Muscle layer of duodenum (tissue), 2 donors: ENCODE measurements around the gene TLE4.
"Not testable (repeated sequence)": the region's sequence is repeated elsewhere in the genome, so short reads cannot be mapped to it uniquely, and the experiment has no call there.

ENCODE experiments used
- H3K27ac ChIP-seq: one replicate; pipeline ENCODE4 v1.7.0; 2013; ENCODE audit warnings: mild to moderate bottlenecking, low read length
- H3K27me3 ChIP-seq: one replicate; pipeline ENCODE4 v1.7.0; 2013; ENCODE audit warnings: low read depth, mild to moderate bottlenecking, control low read depth, low read length
- H3K36me3 ChIP-seq, 2 donors: one replicate each; pipeline ENCODE4 v1.7.0; 2013; ENCODE audit warnings: low read length in 2 of 2, control low read depth in 1 of 2, mild to moderate bottlenecking in 1 of 2; ENCODE audit not compliant: insufficient read depth in 2 of 2, control insufficient read depth in 1 of 2
- H3K4me1 ChIP-seq, 2 donors: one replicate each; pipeline ENCODE4 v1.7.0; 2013; ENCODE audit warnings: low read length in 2 of 2, mild to moderate bottlenecking in 2 of 2, control low read depth in 1 of 2, moderate library complexity in 1 of 2; ENCODE audit not compliant: insufficient read depth in 2 of 2, control insufficient read depth in 1 of 2
- H3K4me3 ChIP-seq, 2 donors: one replicate each; pipeline ENCODE4 v1.7.0; 2013; ENCODE audit warnings: low read length in 2 of 2, low read depth in 1 of 2, mild to moderate bottlenecking in 1 of 2
- H3K9me3 ChIP-seq, 2 donors: one replicate each; pipeline ENCODE4 v1.7.0; 2013; ENCODE audit warnings: low read length in 2 of 2, control low read depth in 1 of 2, mild to moderate bottlenecking in 1 of 2; ENCODE audit not compliant: control insufficient read depth in 1 of 2
- donor health status: healthy.

TLE4 gene

GRCh38 chr9:79642671-79643070 is 70.9 kb downstream of the TLE4 start:
- Histone ChIP-seq H3K36me3 (peaks cover 0 to 11% of the 10 kb centered on the region in 2 donors), H3K27me3 (no peaks in the 10 kb centered on the region), H3K27ac (no peak overlapping the region), H3K4me1 (peaks cover 0 to 4% of the 10 kb centered on the region in 2 donors), H3K9me3 (no peaks in the 10 kb centered on the region), H3K4me3 (no peak overlapping the region)

GRCh38 chr9:79644048-79644447 is 72.3 kb downstream of the TLE4 start:
- Histone ChIP-seq H3K4me3 (no peak overlapping the region), H3K4me1 (peaks cover 0 to 4% of the 10 kb centered on the region in 2 donors), H3K27ac (no peak overlapping the region), H3K27me3 (no peaks in the 10 kb centered on the region), H3K36me3 (peaks cover 0 to 11% of the 10 kb centered on the region in 2 donors), H3K9me3 (no peaks in the 10 kb centered on the region)

- H3K9me3 ChIP-seq: no peaks in the 10 kb centered on the region
- peaks cover 0 to 11% of the 10 kb centered on the region in 2 donors for H3K36me3 ChIP-seq
- H3K4me1 ChIP-seq: peaks cover 0 to 4% of the 10 kb centered on the region in 2 donors
- H3K27me3 ChIP-seq: no peaks in the 10 kb centered on the region
- H3K27ac ChIP-seq: no peak overlapping the region
- H3K4me3 ChIP-seq: no peak overlapping the region
Observed at GRCh38 chr9:79644601-79645000, 72.8 kb downstream of the TLE4 start.

- Histone ChIP-seq H3K4me1 (peaks cover 0 to 4% of the 10 kb centered on the region in 2 donors), H3K36me3 (peaks cover 0 to 11% of the 10 kb centered on the region in 2 donors), H3K9me3 (no peaks in the 10 kb centered on the region), H3K27ac (no peak overlapping the region), H3K4me3 (no peak overlapping the region), H3K27me3 (no peaks in the 10 kb centered on the region)
Observed at GRCh38 chr9:79645110-79645509, 73.3 kb downstream of the TLE4 start.

GRCh38 chr9:79646096-79646495 is 74.3 kb downstream of the TLE4 start:
- no peaks in the 10 kb centered on the region for H3K27me3 ChIP-seq
- no peaks in the 10 kb centered on the region for H3K9me3 ChIP-seq
- no peak overlapping the region for H3K27ac ChIP-seq
- no peak overlapping the region for H3K4me3 ChIP-seq
- peaks cover 0 to 4% of the 10 kb centered on the region in 2 donors for H3K4me1 ChIP-seq
- H3K36me3 ChIP-seq: peaks cover 0 to 11% of the 10 kb centered on the region in 2 donors

- H3K9me3 ChIP-seq: no peaks in the 10 kb centered on the region
- H3K36me3 ChIP-seq: no peaks in the 10 kb centered on the region
- no peak overlapping the region for H3K4me3 ChIP-seq
- no peaks in the 10 kb centered on the region for H3K27me3 ChIP-seq
- H3K27ac ChIP-seq: no peak overlapping the region
- no peaks in the 10 kb centered on the region for H3K4me1 ChIP-seq
Observed at GRCh38 chr9:79651251-79651795, 79.6 kb downstream of the TLE4 start.

GRCh38 chr9:79652598-79652997 is 80.8 kb downstream of the TLE4 start:
- Histone ChIP-seq H3K27me3 (no peaks in the 10 kb centered on the region), H3K9me3 (no peaks in the 10 kb centered on the region), H3K36me3 (no peaks in the 10 kb centered on the region), H3K4me1 (no peaks in the 10 kb centered on the region), H3K27ac (no peak overlapping the region), H3K4me3 (no peak overlapping the region)

- not testable (repeated sequence) for H3K9me3 ChIP-seq, H3K4me3 ChIP-seq, H3K4me1 ChIP-seq, H3K36me3 ChIP-seq, H3K27me3 ChIP-seq, H3K27ac ChIP-seq
Observed at GRCh38 chr9:79654591-79655382, 83.0 kb downstream of the TLE4 start.

GRCh38 chr9:79655551-79655950 is 83.8 kb downstream of the TLE4 start:
- Histone ChIP-seq H3K36me3 (no peaks in the 10 kb centered on the region), H3K4me3 (no peak overlapping the region), H3K4me1 (no peaks in the 10 kb centered on the region), H3K9me3 (no peaks in the 10 kb centered on the region), H3K27me3 (no peaks in the 10 kb centered on the region), H3K27ac (no peak overlapping the region)

- no peak overlapping the region for H3K4me3 ChIP-seq
- no peak overlapping the region for H3K27ac ChIP-seq
- H3K9me3 ChIP-seq: no peaks in the 10 kb centered on the region
- no peaks in the 10 kb centered on the region for H3K27me3 ChIP-seq
- H3K4me1 ChIP-seq: no peaks in the 10 kb centered on the region
- H3K36me3 ChIP-seq: no peaks in the 10 kb centered on the region
Observed at GRCh38 chr9:79656169-79656568, 84.4 kb downstream of the TLE4 start.

- no peak overlapping the region for H3K27ac ChIP-seq
- no peaks in the 10 kb centered on the region for H3K9me3 ChIP-seq
Observed at GRCh38 chr9:79657891-79658290, 86.1 kb downstream of the TLE4 start.

GRCh38 chr9:79658926-79659325 is 87.2 kb downstream of the TLE4 start:
- Histone ChIP-seq H3K9me3 (no peaks in the 10 kb centered on the region), H3K36me3 (no peaks in the 10 kb centered on the region), H3K27me3 (no peaks in the 10 kb centered on the region), H3K27ac (no peak overlapping the region), H3K4me1 (peaks cover 0 to 19% of the 10 kb centered on the region in 2 donors), H3K4me3 (no peak overlapping the region)

More at GRCh38 chr9:79657891-79658290, 86.1 kb downstream of the TLE4 start:
- Histone ChIP-seq H3K4me3 (no peak overlapping the region), H3K4me1 (peaks cover 0 to 9% of the 10 kb centered on the region in 2 donors), H3K27me3 (no peaks in the 10 kb centered on the region), H3K36me3 (no peaks in the 10 kb centered on the region)
